GM23338 (cell line): ENCODE measurements around the gene NFKB1. TPM values are rescaled to one million over a fixed set of nuclear protein-coding genes. Genes with fewer than 3 reads are reported as not detected.

Experiments used
- ATAC-seq: fragments of 200-7000 bp; cut with Tn5 transposase; 3 replicates; pipeline ENCODE4 v1.9.1; 2020
- DNase-seq: peaks from one replicate; pipeline ENCODE4 v3.0.0-alpha.2; 2015; ENCODE audit warnings: low spot score
- H2AFZ ChIP-seq: fragments of 200-600 bp; sonication (generic); 2 replicates; pipeline ENCODE4 v1.8.0; 2016; ENCODE audit warnings: antibody characterized with exemption, mild to moderate bottlenecking, moderate library complexity
- H3F3A ChIP-seq: fragments of 200-600 bp; sonication (generic); replicated peaks from 2 replicates; pipeline ENCODE4 v1.8.0; 2017; ENCODE audit warnings: antibody characterized with exemption, mixed run types, low read depth
- H3K27ac ChIP-seq: fragments of 200-600 bp; sonication (generic); 2 replicates; pipeline ENCODE4 v1.6.1; 2016; ENCODE audit warnings: low read depth
- H3K27me3 ChIP-seq: fragments of 200-600 bp; sonication (generic); 2 replicates; pipeline ENCODE4 v1.8.0; 2016; ENCODE audit warnings: mild to moderate bottlenecking, mixed run types, moderate library complexity; ENCODE audit not compliant: insufficient read depth
- H3K36me3 ChIP-seq: fragments of 200-600 bp; sonication (generic); 2 replicates; pipeline ENCODE4 v1.8.0; 2016; ENCODE audit warnings: mild to moderate bottlenecking; ENCODE audit not compliant: insufficient read depth
- H3K4me1 ChIP-seq: fragments of 200-600 bp; sonication (generic); 2 replicates; pipeline ENCODE4 v1.8.0; 2016; ENCODE audit warnings: mild to moderate bottlenecking, moderate library complexity; ENCODE audit not compliant: insufficient read depth
- H3K4me2 ChIP-seq: fragments of 200-600 bp; sonication (generic); 2 replicates; pipeline ENCODE4 v1.7.1; 2017; ENCODE audit warnings: mixed run types
- H3K4me3 ChIP-seq: fragments of 200-600 bp; sonication (generic); 2 replicates; pipeline ENCODE4 v1.6.1; 2016; ENCODE audit warnings: mixed run types
- H3K79me2 ChIP-seq: fragments of 200-600 bp; sonication (generic); replicated peaks from 2 replicates; pipeline ENCODE4 v1.8.0; 2017; ENCODE audit warnings: mild to moderate bottlenecking; ENCODE audit not compliant: insufficient read depth
- H3K9me2 ChIP-seq: fragments of 200-600 bp; sonication (generic); 2 replicates; pipeline ENCODE4 v1.8.0; 2017; ENCODE audit not compliant: insufficient read depth
- H4K20me1 ChIP-seq: fragments of 200-600 bp; sonication (generic); replicated peaks from 2 replicates; pipeline ENCODE4 v1.8.0; 2017; ENCODE audit warnings: mild to moderate bottlenecking; ENCODE audit not compliant: insufficient read depth
- H3K27ac Mint-ChIP-seq: 2 replicates; pipeline ENCODE4 v1.8.0; 2020; ENCODE audit warnings: inconsistent platforms, mild to moderate bottlenecking, moderate library complexity, mixed read lengths
- H3K27me3 Mint-ChIP-seq: 3 replicates; pipeline ENCODE4 v1.8.0; 2022; ENCODE audit warnings: low read depth, mild to moderate bottlenecking, moderate library complexity, mixed read lengths, inconsistent platforms; ENCODE audit not compliant: insufficient read depth, poor library complexity
- H3K36me3 Mint-ChIP-seq: 3 replicates; pipeline ENCODE4 v1.8.0; 2021; ENCODE audit warnings: low read depth, mild to moderate bottlenecking, inconsistent platforms, moderate library complexity, mixed read lengths
- H3K4me1 Mint-ChIP-seq: 3 replicates; pipeline ENCODE4 v1.8.0; 2020; ENCODE audit warnings: mild to moderate bottlenecking, inconsistent platforms, mixed read lengths
- H3K4me3 Mint-ChIP-seq: 3 replicates; pipeline ENCODE4 v1.8.0; 2021; ENCODE audit warnings: moderate library complexity, mild to moderate bottlenecking, inconsistent platforms, mixed read lengths
- H3K9me3 Mint-ChIP-seq: 3 replicates; pipeline ENCODE4 v1.8.0; 2020; ENCODE audit warnings: moderate library complexity, mild to moderate bottlenecking, inconsistent platforms, mixed read lengths
- CREB1 ChIP-seq: fragments of 250-450 bp; sonication (Bioruptor Pico); IDR thresholded peaks from 2 replicates; pipeline ENCODE4 v1.5.0; 2020; ENCODE audit warnings: low read depth, mild to moderate bottlenecking, moderate library complexity
- EZH2 ChIP-seq: fragments of 200-600 bp; sonication (generic); IDR thresholded peaks from one replicate; pipeline ENCODE4 v1.8.0; 2017; ENCODE audit warnings: antibody characterized with exemption, mild to moderate bottlenecking, low read depth; ENCODE audit not compliant: unreplicated experiment
- EZH2phosphoT487 ChIP-seq: fragments of 200-600 bp; sonication (generic); IDR thresholded peaks from one replicate; pipeline ENCODE4 v1.8.1; 2018; ENCODE audit warnings: antibody characterized with exemption; ENCODE audit not compliant: unreplicated experiment
- JUNB ChIP-seq: IDR thresholded peaks from one replicate; pipeline ENCODE4 v1.6.1; 2016; ENCODE audit warnings: antibody characterized with exemption; ENCODE audit not compliant: unreplicated experiment
- NANOG ChIP-seq: IDR thresholded peaks from 2 replicates; pipeline ENCODE4 v1.6.1; 2016; ENCODE audit warnings: antibody characterized with exemption, borderline replicate concordance
- POLR2AphosphoS5 ChIP-seq: IDR thresholded peaks from 2 replicates; pipeline ENCODE4 v1.6.1; 2016; ENCODE audit warnings: antibody characterized with exemption, low read depth
- STAT1 ChIP-seq: IDR thresholded peaks from one replicate; pipeline ENCODE4 v1.6.1; 2016; ENCODE audit warnings: antibody characterized with exemption; ENCODE audit not compliant: unreplicated experiment
- ZNF114 ChIP-seq: fragments of 250-450 bp; sonication (Bioruptor Pico); IDR thresholded peaks from 2 replicates; pipeline ENCODE4 v1.5.0; 2020; ENCODE audit warnings: mild to moderate bottlenecking, moderate library complexity
- ZNF331 ChIP-seq: fragments of 250-450 bp; sonication (Bioruptor Pico); IDR thresholded peaks from 2 replicates; pipeline ENCODE4 v1.5.0; 2020; ENCODE audit warnings: low read depth, mild to moderate bottlenecking, moderate library complexity
- ZNF462 ChIP-seq: fragments of 250-450 bp; sonication (Bioruptor Pico); IDR thresholded peaks from 2 replicates; pipeline ENCODE4 v1.5.0; 2020; ENCODE audit warnings: mild to moderate bottlenecking, moderate library complexity
- polyA plus RNA-seq: library from polyadenylated mRNA; unstranded; fragments of >200 nt; fragmentation: Nextera tagmentation; extraction: Ambion mirVana; gene quantifications from 2 replicates; pipeline ENCODE4 v1.2.1, GENCODE V29; 2016
- total RNA-seq: library from RNA; depleted of rRNA; stranded (reverse); fragments of >200 nt; shearing (Covaris generic); gene quantifications from 2 replicates; pipeline ENCODE4 v1.2.3, GENCODE V29; 2014
- TF ChIP-seq, protein P1 (sequence below): IDR thresholded peaks from 2 replicates; pipeline ENCODE4 v1.6.1; 2016; ENCODE audit warnings: antibody characterized with exemption
- TF ChIP-seq, protein P2 (sequence below), 2 experiments: fragments of 200-600 bp in 1 of 2; sonication (generic) in 1 of 2; conservative IDR thresholded peaks; 2 replicates each; pipeline versions ENCODE4 v1.5.1 to v1.6.1; 2016 to 2017; ENCODE audit warnings: antibody characterized with exemption in 2 of 2, low read depth in 2 of 2, mild to moderate bottlenecking in 2 of 2, moderate library complexity in 1 of 2
- TF ChIP-seq, protein P3 (sequence below): IDR thresholded peaks from one replicate; pipeline ENCODE4 v1.6.1; 2018; ENCODE audit warnings: antibody characterized with exemption; ENCODE audit not compliant: unreplicated experiment

NFKB1 gene
- total and polyA plus RNA-seq, 2 experiments from 2014 or later = 0.82 to 4.6 TPM

DNA sequence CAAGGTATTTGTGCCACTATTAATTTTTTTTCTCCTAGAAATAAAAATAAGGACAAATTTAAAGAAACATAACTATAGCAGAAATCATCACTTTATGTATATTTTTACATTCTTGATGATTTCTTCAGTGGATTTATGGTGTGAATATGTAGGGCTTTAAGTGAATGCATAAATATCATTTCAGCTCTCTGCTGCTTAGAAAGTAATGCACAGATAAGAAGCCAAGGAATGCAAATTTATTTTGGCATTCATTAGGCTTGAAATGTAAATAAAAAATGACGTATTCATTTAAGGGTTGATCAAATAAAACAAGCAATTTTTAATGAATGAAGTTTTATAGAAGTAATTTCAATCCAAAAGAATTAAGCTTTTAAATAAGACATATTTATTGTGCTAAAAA, 66.3 kb downstream of the NFKB1 start:
- DNase-seq (no peak), ATAC-seq (no peak)
- peaks cover 6% of the 10 kb centered on the region; the same call in 2 of the 3 replicates for H3K4me1 Mint-ChIP-seq
- Histone ChIP-seq H3K36me3 (no peaks in the 10 kb centered on the region), H2AFZ (no peak overlapping the region), H3K4me1 (no peaks in the 10 kb centered on the region; the same call in 1 of the 2 replicates), H3K79me2 (no peaks in the 10 kb centered on the region), H4K20me1 (no peaks in the 10 kb centered on the region), H3K4me2 (no peak overlapping the region), H3F3A (no peaks in the 10 kb centered on the region), H3K27ac (no peak overlapping the region), H3K27me3 (no peaks in the 10 kb centered on the region), H3K9me2 (no peaks in the 10 kb centered on the region), H3K4me3 (no peak overlapping the region)
- H3K36me3 Mint-ChIP-seq = peaks cover 4% of the 10 kb centered on the region; the same call in 1 of the 3 replicates
- TF ChIP-seq, protein P1, sequence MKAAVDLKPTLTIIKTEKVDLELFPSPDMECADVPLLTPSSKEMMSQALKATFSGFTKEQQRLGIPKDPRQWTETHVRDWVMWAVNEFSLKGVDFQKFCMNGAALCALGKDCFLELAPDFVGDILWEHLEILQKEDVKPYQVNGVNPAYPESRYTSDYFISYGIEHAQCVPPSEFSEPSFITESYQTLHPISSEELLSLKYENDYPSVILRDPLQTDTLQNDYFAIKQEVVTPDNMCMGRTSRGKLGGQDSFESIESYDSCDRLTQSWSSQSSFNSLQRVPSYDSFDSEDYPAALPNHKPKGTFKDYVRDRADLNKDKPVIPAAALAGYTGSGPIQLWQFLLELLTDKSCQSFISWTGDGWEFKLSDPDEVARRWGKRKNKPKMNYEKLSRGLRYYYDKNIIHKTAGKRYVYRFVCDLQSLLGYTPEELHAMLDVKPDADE = no peak
- no peak for TF ChIP-seq EZH2phosphoT487
- no peak for TF ChIP-seq CREB1 (CRISPR knock-in tag)
- no peak for TF ChIP-seq ZNF331 (CRISPR knock-in tag)
- no peak for TF ChIP-seq POLR2AphosphoS5
- no peak for TF ChIP-seq STAT1
- no peak for TF ChIP-seq EZH2
- TF ChIP-seq ZNF114 (CRISPR knock-in tag) = no peak
- TF ChIP-seq JUNB = no peak
- TF ChIP-seq ZNF462 (CRISPR knock-in tag) = no peak
- no peak for TF ChIP-seq NANOG
- TF ChIP-seq, protein P2, sequence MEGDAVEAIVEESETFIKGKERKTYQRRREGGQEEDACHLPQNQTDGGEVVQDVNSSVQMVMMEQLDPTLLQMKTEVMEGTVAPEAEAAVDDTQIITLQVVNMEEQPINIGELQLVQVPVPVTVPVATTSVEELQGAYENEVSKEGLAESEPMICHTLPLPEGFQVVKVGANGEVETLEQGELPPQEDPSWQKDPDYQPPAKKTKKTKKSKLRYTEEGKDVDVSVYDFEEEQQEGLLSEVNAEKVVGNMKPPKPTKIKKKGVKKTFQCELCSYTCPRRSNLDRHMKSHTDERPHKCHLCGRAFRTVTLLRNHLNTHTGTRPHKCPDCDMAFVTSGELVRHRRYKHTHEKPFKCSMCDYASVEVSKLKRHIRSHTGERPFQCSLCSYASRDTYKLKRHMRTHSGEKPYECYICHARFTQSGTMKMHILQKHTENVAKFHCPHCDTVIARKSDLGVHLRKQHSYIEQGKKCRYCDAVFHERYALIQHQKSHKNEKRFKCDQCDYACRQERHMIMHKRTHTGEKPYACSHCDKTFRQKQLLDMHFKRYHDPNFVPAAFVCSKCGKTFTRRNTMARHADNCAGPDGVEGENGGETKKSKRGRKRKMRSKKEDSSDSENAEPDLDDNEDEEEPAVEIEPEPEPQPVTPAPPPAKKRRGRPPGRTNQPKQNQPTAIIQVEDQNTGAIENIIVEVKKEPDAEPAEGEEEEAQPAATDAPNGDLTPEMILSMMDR (conservative IDR thresholded peaks at IDR 0.05; ENCODE audit: low read depth in 2 of 2) = no peak
- TF ChIP-seq, protein P3, sequence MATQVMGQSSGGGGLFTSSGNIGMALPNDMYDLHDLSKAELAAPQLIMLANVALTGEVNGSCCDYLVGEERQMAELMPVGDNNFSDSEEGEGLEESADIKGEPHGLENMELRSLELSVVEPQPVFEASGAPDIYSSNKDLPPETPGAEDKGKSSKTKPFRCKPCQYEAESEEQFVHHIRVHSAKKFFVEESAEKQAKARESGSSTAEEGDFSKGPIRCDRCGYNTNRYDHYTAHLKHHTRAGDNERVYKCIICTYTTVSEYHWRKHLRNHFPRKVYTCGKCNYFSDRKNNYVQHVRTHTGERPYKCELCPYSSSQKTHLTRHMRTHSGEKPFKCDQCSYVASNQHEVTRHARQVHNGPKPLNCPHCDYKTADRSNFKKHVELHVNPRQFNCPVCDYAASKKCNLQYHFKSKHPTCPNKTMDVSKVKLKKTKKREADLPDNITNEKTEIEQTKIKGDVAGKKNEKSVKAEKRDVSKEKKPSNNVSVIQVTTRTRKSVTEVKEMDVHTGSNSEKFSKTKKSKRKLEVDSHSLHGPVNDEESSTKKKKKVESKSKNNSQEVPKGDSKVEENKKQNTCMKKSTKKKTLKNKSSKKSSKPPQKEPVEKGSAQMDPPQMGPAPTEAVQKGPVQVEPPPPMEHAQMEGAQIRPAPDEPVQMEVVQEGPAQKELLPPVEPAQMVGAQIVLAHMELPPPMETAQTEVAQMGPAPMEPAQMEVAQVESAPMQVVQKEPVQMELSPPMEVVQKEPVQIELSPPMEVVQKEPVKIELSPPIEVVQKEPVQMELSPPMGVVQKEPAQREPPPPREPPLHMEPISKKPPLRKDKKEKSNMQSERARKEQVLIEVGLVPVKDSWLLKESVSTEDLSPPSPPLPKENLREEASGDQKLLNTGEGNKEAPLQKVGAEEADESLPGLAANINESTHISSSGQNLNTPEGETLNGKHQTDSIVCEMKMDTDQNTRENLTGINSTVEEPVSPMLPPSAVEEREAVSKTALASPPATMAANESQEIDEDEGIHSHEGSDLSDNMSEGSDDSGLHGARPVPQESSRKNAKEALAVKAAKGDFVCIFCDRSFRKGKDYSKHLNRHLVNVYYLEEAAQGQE = no peak
- no peak overlapping the region for H3K27ac Mint-ChIP-seq
- H3K4me3 Mint-ChIP-seq = no peak overlapping the region
- H3K9me3 Mint-ChIP-seq = no peaks in the 10 kb centered on the region
- no peaks in the 10 kb centered on the region for H3K27me3 Mint-ChIP-seq
